ENCODE data around the gene DOCK6. TPM values are rescaled to one million over a fixed set of nuclear protein-coding genes. Genes with fewer than 3 reads are reported as not detected.

Gene DOCK6
- total RNA-seq, 1 experiment from 2014 or later = 3.2 TPM

DNA sequence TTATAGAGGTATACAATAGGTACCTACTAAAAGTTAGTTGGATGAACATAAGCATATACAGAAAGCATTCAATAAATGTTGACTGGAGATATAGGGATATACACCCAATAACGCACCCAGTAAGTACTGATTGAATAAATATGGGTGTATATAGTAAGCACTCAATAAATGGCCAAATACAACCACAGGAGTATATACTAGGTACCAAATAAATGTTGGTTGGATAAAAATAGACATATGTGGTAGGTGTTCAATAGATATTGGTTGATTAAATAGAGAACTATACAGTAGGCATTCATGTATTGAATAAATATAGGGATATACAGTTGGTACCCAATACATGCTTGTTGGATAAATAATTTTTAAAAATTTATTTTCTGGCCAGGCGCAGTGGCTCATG is 13.5 kb downstream of the DOCK6 start:
- no peak for DNase-seq (ENCODE audit: low read depth)

DNA sequence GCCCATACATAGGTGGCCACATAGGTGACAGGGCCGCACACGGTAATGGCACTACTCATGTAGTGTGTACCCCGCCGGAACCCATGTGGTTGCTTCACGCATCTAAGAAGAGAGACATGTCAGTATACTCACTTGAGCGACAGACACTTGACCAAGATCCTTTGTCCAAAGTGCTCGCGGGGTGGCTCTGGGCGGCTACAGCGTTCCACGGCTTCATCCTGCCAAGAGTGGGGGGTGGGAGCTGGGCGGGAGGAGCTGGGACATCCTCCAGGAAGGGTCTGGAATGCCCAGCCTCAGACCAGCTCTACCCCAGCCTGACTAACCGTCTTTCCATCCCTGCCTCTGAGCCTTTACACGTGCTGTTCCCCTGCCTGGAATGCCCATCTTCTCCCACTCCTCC is 14.4 kb downstream of the DOCK6 start:
- DNase-seq (ENCODE audit: low read depth) = no peak

DNA sequence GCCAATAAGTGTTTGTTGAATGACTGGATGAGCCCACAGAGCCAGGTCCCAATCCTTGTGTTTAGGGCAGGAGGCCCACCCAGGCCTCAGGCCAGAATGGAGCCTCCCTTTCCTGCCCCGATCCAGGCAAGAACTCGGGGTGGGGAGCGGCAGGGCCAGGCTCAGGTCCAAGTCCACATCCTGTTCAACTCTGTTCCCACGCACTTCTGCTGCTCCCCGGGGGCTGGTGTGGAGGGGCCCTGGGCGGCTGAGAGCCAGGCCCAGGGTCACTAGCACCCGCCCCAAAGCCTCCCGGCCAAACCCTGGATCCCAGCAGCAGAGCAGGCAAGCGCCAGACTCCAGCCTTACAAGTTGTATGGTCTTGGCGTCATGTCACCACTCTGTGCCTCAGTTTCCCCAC is 14.9 kb downstream of the DOCK6 start:
- DNase-seq (ENCODE audit: low read depth) = no peak

DNA sequence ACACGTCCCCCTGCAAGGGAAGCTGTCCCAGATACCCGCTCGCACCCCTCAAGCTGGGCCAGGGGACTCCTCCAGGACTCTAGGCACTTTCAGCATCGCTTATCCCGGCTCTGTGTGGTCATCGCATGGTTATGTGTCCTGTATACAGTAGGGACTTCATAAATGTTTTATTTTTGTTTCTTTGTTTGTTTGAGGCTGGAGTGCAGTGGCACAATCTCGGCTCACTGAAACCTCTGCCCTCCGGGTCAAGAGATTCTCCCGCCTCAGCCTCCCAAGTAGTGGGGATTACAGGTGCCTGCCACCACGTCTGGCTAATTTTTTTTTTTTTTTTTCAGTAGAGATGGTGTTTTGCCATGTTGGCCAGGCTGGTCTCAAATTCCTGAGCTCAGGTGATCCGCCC is 15.4 kb downstream of the DOCK6 start:
- no peak for DNase-seq (ENCODE audit: low read depth)

DNA sequence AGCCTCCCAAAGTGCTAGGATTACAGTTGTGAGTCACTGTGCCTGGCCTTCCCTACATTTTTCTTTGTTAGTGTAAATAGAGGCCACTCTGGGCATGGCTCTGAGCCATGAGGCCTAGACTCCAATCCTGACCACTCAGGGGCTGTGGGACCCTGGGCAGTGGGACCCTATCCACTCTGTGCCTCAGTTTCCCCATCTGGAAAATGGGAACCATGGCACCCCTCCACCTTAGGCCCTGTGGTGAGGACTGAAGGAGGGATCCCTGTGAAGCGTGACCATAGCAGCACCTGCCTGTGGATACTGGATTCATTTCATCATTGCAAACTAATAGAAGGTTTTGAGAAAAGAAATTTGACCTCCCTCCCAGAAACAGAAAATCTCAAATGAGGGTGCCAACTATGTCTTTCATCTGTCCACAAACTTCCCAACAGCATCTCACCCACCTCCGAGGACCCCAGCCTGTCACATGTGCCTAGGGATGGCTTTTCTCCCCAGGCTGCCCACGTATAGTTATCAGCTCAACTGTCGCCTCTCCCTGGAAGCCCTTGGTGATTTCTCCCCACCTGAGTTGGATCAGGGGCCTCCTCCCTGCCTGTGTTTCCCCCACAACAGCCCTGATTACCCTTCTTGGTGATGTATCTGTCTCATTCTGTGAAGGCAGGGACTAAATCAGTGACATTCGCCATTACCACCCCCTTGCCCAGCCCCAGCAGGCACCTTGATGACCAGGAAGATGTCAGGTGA is 17.3 kb downstream of the DOCK6 start:
- no peak for DNase-seq (ENCODE audit: low read depth)

DNA sequence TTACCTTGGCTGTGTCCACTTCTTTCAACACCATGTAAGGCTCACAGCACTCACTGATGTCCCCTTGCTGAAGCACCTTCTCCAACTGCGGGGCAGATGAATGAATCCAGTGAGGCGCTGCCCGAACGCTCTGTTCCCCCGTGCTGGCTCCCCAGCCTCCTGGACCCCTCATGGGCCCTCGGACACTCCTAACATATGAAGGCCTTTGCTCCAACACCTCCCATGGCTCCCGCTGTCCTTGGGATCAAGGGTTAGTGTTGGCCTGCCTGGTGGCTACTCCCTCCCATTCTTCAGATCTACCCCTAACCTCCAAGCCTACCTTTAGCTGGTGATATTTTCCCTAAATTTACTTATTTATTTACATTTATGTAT is 18.5 kb downstream of the DOCK6 start:
- DNase-seq (ENCODE audit: low read depth) = no peak

DNA sequence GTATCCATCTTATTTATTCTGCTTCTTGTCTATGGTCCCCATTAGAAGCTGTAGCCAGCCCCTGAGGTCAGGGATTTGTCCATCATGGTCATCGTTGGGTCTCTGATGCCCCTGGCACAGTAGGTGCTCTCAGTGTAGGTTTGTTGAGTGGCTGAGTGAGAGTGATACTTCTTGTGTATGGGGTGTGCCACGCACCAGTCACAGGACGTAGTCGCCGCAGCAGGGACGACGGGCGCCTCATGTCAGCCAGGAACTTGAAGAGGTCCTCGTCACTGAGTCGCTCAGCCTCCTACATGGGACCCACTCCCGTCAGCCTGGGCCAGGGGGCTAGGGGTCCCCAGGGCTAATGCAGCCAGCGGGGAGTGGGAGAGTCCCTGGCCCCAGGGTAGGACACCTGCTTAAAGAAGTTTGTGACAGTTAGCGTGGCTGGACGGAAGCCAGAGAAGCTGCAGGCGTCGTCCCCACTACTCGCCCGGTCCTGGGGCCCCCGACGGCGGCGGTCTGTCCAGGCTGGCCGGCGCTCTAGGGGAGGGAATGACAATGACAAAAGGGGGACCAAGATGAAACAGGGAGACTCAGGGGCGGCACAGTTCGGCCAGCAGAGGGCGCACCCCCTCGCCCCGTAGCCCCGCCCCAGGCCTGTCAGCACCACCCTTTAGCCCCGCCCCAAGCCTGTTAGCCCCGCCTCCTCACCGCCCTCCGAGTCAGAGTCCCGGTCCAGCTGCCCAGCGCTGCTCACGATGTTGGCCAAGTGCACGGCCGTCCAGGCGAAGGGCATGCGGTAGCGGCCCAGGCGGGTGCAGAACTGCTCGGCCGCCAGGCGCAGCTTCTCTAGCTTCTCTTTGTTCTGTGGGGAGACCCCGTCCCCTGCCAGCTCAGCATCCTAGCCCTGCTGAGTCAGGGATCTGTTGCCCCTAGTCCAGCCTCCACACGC is 19.2 kb downstream of the DOCK6 start:
- DNase-seq (ENCODE audit: low read depth) = peak; percentile 19

DNA sequence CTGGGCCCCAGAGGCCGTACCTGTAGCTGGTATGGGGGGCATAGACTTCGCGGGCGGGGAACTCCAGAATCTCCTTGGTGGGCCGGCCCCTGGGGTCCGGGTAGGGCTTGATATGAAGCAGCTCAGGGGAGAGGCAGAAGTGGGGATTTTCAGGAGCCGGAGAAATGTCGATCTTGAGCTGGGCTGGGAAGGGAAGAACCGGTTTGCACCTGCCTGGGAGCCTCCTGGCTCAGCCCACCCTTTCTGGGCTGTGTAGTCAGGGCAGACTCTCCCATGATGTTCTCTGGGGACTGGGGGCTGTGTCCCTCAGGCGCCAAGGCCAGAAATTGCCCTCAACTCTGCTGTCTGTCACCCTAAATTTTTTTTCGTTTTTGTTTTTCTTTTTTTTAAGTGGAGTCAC is 20.3 kb downstream of the DOCK6 start:
- no peak for DNase-seq (ENCODE audit: low read depth)

DNA sequence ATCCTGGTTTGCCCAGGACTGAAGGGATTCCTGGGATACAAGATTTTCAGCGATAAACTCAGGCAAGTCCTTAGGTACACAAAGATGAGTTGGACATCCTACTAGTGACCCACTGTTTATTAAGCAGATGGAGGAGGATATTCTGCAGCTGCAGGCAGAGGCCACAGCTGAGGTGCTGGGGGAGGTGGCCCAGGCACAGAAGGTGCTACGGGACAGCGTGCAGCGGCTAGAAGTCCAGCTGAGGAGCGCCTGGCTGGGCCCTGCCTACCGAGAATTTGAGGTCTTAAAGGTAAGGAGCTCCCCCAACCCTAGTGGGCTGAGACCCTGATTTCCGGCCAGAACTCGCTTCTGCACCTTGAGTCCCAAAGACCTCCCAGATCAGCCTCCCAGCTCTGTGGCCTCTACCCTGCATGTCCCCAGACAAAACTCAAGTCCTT is 22.3 kb downstream of the DOCK6 start:
- DNase-seq (ENCODE audit: low read depth) = no peak

DNA sequence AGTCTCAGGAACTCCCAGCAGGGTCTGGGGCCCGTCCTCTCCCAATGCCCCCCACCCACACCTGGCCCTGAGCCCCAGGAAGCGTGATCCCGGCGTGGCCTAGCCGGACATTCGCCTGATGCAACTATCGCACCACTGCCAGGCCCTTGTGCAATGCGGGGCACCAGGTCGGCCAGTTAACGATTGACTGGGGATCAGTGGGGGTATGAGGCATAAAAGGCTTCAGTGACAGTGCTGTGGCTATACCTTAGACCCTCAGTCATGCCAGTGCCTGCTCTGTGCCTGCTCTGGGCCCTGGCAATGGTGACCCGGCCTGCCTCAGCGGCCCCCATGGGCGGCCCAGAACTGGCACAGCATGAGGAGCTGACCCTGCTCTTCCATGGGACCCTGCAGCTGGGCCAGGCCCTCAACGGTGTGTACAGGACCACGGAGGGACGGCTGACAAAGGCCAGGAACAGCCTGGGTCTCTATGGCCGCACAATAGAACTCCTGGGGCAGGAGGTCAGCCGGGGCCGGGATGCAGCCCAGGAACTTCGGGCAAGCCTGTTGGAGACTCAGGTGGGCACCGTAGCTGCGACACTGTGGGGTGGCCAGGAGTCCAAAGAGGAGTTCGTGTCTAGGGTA is 22.8 kb downstream of the DOCK6 start, which contains the start of gene ANGPTL8:
TSS of gene ANGPTL8 (plus strand) at position 243 of the 624 bp plus-strand sequence. CDS start at position 262, 19 bp downstream.
- DNase-seq (ENCODE audit: low read depth) = no peak

DNA sequence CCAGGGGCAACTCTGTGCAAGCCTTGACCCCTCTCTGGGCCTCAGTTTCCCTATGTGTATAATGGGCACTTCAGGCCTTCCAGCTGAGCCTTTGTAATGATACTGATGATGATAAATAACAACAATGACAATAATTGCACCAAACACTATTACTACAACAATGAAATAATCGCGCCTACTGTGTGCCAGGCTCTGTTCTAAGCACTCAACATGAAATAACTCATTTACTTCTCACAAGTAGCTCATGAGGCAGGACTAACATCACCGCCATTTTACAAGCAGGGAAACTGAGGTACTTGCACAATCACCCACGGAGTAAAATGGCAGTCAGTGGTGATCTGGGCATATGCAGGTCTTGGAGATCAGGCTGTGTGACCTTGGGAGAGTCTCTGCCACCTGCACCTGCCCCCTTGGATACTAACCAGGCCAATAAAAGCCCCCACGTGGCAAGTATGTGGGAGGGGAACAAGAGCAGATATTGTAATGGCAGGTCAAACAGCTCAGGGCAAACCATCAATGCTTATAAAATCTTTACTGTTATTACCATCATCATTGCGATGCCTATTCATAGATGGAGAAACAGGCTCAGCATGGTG is 23.4 kb downstream of the DOCK6 start:
- DNase-seq (ENCODE audit: low read depth) = no peak

DNA sequence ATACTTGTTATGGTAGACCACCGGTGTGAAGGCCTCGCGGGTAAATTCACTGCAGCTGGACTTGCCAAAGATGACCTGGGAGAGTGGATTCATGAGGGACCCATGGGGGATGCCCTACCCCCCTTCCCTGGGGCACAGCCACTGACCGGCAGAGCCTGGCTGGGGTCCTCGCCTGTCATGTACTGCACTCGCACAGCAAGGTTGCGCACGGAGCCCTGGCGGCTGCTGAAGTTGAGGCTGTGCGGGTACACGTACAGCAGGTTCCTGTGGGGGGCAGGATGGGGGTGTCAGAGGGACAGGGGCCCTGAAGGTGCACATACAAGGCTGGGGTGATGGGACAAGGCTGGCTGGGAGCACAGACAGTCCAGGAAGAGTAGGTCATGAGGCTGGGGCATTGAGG is 24.3 kb downstream of the DOCK6 start:
- no peak for DNase-seq (ENCODE audit: low read depth)

DNA sequence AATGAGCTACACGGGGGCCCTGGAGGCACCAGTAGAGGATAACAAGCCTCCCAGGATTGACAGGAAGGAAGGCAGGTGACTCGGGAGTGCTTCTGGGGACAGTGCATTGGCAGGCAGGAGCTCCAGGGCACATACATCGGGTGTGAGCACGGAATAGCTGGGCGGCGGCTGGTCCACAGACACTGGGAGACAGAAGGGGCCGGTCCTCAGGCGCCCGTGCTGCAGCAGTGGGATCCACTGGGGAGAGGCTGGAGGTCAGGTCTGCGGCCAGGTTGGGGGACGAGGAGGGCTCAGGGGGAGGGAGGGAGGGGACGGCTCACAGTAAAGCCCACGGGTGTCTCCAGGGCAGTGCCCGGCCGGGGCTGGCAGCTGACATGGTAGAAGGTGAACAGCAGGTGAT is 25.0 kb downstream of the DOCK6 start:
- DNase-seq (ENCODE audit: low read depth) = no peak

DNA sequence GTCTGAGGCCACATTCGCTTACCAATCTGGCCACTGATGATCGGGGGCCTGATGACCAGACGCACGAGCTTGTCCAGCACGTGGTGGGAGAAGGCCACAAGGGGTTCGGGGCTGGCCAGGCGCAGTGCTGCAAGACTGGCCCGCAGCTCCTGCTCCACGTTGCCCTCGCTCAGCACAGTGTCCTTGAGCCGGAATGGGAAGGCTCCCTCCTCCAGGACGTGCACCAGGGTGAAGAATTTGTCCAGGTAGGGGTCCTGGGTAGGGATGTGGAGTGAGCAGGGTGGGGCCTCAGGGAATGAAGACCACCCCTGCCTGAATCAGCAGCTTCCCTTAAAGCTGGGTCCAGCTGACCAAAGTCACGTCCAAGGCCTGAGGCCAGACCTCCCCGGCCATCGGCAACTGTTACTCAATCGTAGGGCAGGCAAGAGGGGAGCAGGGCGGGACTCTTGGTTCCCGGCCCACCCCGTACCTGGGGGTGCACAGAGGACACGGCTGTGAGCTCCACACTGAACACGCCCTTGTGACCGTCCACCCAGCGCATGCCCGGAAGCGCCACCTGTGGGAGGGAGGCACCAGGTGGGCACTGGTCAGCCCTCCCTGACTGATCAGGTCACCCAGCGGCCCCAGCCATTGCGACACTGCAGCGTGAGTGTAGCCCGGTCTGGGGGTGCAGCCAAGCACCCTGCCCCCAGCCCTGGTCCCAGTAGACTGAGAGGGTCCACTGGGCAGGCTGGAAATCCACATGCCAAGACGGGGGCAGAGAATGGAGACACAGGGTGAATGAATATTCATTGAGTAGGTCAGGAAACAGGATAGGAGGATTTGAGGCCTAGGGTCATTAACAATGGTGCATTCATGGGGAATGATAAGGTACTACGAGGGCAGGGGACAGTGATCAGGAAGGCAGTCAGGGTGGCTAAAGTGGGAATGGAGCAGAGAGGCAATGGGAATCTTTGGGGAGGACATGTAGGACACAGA is 25.7 kb downstream of the DOCK6 start:
- DNase-seq (ENCODE audit: low read depth) = no peak

DNA sequence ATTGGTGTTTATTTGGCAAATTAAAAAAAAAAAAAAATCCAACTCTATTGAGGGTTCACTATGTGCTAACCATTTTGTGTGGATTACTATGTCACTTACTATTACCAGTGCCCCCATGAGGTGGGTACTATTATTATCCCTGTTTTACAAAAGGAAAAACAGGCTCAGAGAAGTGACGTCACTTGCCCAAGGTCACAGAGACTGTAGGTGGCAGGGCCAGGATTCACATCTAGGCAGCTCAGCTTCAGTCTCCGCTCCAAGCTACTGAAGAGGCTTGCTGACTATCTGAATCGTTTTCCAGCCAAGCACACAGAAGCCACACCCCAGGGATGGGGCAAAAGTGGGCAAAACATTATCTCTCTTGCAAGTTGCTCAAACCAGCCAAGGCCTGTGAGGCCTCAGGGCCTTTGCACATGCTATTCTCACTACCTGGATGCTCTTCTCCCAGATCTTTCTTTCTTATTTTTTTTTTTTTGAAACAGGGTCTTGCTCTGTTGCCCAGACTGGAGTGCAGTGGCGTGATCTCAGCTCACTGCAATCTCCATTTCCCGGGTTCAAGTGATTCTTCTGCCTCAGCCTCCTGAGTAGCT is 27.7 kb downstream of the DOCK6 start:
- no peak for DNase-seq (ENCODE audit: low read depth)

DNA sequence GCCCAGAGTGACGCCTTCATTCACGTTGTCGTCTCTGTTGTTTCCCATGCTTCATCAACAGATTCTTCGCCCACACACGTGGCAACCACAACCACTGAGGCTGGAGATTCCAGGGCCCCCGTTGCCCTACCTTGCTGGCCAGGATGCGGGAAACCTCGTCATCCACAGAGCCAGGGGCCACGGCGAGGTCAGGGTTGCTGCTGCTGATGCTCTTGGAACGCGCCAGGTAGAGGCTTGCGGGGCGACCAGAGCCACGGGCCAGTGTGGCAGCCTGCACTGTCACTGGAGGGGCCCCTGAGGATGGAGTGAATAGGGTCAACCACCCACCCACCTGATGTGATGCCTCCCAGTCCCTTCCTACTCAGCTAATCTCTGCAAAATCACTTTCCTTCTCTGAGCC is 29.3 kb downstream of the DOCK6 start:
- no peak for DNase-seq (ENCODE audit: low read depth)

DNA sequence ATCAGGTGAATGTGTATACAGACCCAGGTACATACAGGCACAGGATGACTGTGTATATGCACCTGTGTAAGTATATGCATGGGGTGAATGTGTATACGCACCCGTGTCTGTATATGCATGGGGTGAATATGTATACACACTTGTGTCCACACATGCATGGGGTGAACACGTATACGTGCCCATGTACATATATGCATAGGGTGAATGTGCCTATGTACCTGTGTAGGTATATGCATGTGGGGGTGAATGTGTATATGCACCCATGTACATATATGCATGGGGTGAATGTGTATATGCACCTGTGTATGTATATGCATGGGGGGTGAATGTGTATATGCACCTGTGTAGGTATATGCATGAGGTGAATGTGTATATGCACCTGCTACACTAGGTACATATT is 29.8 kb downstream of the DOCK6 start:
- no peak for DNase-seq (ENCODE audit: low read depth)

DNA sequence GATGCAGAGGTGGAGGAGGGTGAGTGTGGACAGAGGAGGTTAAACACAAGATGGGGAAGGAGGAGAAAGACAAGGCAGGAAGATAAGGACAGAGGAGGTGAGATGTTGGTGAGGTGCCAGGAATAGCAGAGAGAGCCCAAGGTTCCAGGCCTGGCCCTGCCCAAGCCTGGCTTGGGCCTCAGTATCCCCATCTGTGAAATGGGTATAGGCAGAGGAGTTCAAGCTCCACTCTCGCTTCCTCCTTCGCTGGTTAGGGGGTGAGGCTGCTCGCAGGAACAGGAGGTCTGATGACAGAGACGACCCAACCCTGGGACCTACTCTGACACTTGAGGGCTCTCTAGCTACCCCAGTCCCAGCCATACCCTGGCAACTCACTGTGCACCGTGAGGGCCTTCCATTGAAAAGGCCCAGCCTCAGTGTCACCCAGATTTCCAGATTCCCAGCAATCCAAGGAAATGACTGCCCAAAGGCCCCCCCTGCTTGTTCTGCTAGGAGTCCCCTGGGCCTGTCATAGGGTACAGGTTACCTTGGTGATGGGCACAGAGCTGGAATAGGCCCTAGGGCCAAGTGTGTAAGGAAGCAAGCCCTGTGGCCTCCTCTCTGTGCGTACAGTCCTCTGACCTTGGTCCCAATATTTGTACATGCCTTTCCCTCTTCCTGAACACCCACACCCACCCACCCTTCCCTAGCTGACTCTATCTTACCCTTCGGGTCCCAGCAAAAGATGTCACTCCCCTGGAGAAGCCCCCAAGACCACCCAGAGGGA is 31.5 kb downstream of the DOCK6 start:
- no peak for DNase-seq (ENCODE audit: low read depth)

DNA sequence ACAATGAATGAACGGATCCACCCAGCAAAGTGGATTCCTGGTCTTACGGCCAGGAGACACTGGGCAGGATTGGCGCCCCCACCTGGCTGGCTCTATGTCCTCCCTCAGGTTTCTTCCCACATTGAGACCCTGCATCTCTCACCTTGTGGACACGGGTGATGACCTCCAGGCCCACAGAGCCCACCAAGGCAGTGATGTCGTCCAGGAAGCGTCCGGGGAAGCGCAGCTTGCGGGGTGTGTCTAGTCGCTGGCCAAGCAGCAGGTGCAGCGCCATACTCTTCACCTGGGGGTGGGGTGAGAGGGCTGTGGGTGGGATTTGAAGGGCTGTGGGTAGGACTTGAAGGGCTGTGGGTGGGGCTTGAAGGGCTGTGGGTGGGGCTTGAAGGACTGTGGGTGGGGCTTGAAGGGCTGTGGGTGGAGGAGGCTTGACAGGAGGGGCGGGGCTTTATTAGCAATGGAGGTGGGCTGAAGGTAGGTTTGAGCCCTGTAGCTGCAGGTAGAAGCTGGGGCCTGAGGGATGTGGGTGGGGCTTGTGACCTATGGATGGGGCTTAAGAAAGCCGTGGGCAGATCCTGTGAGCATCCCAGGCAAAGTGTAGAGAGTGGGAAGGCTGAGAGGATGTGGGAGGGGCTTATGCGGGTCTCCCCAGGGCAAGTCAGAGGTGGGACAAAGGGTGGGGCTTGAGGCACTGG is 35.0 kb downstream of the DOCK6 start:
- no peak for DNase-seq (ENCODE audit: low read depth)

Measured in RPMI7951 (cell line).